NCI-H460 (cell line): ENCODE results near the gene DEDD2. TPM values are rescaled to one million over a fixed set of nuclear protein-coding genes. Genes with fewer than 3 reads are reported as not detected.

Source experiments
- DNase-seq: peaks from one replicate; pipeline ENCODE4 v3.0.0-alpha.2; 2016; ENCODE audit warnings: low read depth; ENCODE audit errors: extremely low read depth
- total RNA-seq: library from RNA; depleted of rRNA; stranded (reverse); fragments of >200 nt; shearing (Covaris generic); gene quantifications from 2 replicates; pipeline ENCODE4 v1.2.3, GENCODE V29; 2014; rRNA removed

The DEDD2 gene
- total RNA-seq, 1 experiment from 2014 or later, result 12.9 TPM

DNA sequence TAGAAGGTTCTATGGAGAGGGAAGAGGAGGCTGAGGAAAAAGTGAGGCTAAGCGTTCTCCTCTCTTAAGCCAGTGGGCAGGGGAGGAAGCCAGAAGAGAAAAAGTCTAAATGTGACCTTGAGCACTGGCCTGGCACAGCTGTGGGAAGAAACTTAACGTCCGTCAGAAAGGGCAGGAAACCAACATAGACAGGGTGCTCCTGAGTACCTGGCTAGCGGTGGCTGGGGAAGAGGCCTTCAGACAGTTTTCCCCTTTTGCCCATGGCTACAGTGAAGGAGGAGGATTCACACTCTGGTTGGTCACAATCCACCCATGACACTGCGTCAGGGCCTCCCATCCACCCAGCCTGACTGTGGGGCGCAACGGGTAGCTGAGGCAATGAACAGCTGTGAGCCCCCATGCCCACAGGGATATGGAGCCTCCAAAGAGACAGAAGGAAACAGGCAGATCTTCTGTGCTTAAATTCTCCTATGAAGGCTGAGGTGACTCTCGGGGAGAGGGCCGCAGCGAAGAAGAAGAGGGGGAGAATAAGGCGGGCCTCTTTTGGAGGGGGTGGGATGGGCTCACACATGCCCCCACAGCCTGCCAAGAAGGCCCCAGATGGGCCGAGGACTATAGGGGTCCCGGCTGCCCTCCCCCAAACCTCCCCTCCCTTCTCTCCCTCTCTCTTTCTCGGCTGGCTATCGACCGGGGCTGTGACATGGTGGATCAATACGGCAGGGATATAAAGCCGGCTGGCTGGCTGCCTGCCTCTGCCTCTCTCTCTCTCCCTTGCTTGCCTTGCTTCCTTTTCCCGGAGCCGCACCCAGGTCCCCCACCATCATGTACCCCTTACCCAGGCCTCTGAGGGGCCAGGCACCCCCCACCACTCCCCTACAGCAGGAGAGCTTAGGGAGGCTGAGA lies 65.4 kb downstream of the DEDD2 start:
- DNase-seq, result no peak

DNA sequence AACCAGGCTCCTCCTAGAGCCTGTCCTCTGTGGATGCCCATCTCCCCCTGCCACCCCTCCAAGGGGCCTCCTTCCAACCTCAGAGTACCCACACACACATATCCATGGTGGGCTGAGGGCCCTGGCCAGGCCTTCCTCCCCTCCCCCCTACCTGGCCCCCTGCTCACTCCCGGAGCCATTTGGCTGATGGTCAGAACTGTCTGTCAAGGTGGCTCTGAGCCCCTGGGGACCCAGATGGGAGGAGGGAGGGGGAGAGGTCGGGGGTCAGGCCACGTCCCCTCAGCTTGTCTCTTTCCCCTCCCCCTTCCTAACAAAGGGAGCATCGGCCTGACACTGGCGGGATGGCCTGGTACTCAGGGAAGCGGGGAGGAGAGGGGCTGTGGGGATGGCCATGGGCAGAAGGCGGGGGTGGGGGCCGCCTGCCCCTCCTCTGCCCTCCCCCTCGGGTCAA lies 66.5 kb downstream of the DEDD2 start:
- DNase-seq, result no peak

DNA sequence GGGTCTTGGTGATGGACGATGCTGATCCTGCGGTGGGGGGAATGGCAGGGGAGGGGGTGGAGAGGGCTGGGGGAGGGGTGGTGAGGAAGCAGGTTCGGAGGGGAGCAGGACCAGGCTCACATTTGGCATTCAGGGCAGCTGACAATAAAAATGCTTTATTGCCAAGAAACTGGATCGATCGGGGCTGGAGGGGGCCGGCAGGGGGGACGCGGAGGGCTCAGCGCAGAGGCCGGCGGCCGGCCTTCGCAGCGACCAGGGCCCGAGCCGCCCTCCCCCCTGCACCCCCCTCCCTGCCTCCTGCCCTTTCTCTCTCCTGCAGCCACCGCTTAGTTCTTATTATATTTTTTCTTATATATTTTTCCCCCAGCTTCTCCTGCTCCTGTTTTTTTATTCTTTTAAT lies 67.1 kb downstream of the DEDD2 start:
- DNase-seq, result no peak

DNA sequence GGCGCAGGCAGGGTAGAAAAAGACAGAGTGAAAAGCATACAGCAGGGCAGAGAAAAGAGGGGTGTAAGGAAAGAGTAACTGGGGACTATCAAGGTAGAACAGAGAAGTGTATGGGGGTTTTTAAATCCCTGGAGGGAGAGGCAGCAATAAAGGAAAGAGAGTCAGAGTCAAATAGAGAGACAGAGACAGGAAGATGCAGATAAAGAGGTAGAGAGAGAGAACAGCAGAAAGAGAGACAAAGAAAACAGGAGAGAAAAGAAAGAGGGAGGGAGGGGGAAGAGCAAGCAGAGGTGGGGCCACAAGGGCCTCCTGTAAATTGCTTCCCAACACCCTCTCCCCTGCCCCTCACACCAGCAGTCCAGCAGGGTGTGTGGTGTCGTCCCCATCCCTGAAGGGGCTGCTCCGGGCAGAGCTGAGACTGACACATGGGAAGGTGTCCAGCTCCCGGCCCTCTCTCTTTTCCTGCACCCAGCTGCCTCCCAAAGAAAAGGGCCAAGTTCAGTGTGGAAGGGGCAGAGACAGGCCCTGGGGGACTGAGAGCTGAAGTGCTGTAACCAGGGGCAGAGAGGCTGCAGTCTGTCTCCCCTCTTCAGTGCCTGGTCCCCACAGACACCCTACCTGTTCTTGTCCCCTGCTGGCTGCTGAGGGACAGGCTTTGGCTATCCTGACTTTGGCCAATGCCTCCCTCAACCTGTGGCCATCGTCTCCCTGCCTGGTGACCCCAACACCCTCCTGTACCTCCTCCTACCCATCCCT lies 67.9 kb downstream of the DEDD2 start:
- DNase-seq, result no peak

Other genes with a start within 250 kb of the DEDD2 start
- 0.52 TPM in 1 of 2 replicates, not detected in the other for gene ATP1A3, start 223.4 kb downstream of the DEDD2 start, total RNA-seq
- 0.07 TPM in 1 of 2 replicates, not detected in the other for gene GRIK5, start 147.5 kb downstream of the DEDD2 start, total RNA-seq
- gene ZNF574, start 141.5 kb downstream of the DEDD2 start, total RNA-seq, result 8.4 and 8.7 TPM in 2 replicates
- gene POU2F2, start 85.2 kb downstream of the DEDD2 start, total RNA-seq, result 0.02 TPM in 1 of 2 replicates, not detected in the other
- 3.7 and 4.4 TPM in 2 replicates for gene ZNF526, start 2.6 kb upstream of the DEDD2 start, total RNA-seq
- gene GSK3A, start 24.9 kb upstream of the DEDD2 start, total RNA-seq, result 19.0 and 20.2 TPM in 2 replicates
- gene ERF, start 37.5 kb upstream of the DEDD2 start, total RNA-seq, result 16.1 and 17.1 TPM in 2 replicates
- gene CIC, start 51.6 kb upstream of the DEDD2 start, total RNA-seq, result 7.7 and 9.1 TPM in 2 replicates
- gene PRR19, start 84.5 kb upstream of the DEDD2 start, total RNA-seq, result 0.35 TPM in 1 of 2 replicates, not detected in the other
- 17.4 and 22.4 TPM in 2 replicates for gene PAFAH1B3, start 84.9 kb upstream of the DEDD2 start, total RNA-seq
- 0.17 TPM in 1 of 2 replicates, not detected in the other for gene TMEM145, start 95.6 kb upstream of the DEDD2 start, total RNA-seq
- gene MEGF8, start 108.0 kb upstream of the DEDD2 start, total RNA-seq, result 7.4 and 7.8 TPM in 2 replicates
- gene CNFN, start 172.6 kb upstream of the DEDD2 start, total RNA-seq, result 0.69 and 1.2 TPM in 2 replicates
- 0.87 and 1.5 TPM in 2 replicates for gene LIPE, start 209.7 kb upstream of the DEDD2 start, total RNA-seq
- gene CXCL17, start 225.3 kb upstream of the DEDD2 start, total RNA-seq, result not detected in 2 replicates